Lung microvascular endothelial cell (primary cell): ENCODE measurements around the gene PROX1. TPM values are rescaled to one million over a fixed set of nuclear protein-coding genes. Genes with fewer than 3 reads are reported as not detected.
"Not testable (repeated sequence)": the region's sequence is repeated elsewhere in the genome, so short reads cannot be mapped to it uniquely, and the experiment has no call there.

Source experiments
- DNase-seq, 2 donors: peaks; one replicate each; pipeline versions ENCODE4 v3.0.0 to v3.0.0-alpha.2; 2010; ENCODE audit warnings: low read depth in 2 of 2
- total RNA-seq: library from RNA; depleted of rRNA; stranded (reverse); fragments of >200 nt; gene quantifications from 2 replicates; pipeline ENCODE4 v1.2.1, GENCODE V29; 2014

PROX1 gene
- total RNA-seq, 1 donor from 2014 or later: 86.7 TPM

DNA sequence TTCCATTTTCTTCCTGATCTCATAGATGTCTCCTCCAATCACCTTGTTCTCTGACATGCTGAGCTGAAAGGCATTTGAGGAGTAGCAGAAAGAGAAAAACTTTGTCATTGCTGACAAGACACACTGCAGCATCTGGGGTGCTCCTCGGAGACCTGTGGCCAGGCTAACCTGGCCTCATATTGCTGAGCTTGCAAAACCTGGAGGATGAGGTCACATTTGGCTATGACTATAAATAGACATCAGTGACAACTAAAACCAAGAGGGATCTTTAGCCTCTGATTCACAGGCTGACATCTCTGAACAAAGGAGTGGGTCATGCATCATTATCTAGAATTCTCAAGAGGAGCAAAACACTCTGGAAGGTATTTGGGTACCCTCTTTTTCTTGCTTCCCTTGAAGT, 83.7 kb downstream of the PROX1 start:
- DNase-seq: no peak

DNA sequence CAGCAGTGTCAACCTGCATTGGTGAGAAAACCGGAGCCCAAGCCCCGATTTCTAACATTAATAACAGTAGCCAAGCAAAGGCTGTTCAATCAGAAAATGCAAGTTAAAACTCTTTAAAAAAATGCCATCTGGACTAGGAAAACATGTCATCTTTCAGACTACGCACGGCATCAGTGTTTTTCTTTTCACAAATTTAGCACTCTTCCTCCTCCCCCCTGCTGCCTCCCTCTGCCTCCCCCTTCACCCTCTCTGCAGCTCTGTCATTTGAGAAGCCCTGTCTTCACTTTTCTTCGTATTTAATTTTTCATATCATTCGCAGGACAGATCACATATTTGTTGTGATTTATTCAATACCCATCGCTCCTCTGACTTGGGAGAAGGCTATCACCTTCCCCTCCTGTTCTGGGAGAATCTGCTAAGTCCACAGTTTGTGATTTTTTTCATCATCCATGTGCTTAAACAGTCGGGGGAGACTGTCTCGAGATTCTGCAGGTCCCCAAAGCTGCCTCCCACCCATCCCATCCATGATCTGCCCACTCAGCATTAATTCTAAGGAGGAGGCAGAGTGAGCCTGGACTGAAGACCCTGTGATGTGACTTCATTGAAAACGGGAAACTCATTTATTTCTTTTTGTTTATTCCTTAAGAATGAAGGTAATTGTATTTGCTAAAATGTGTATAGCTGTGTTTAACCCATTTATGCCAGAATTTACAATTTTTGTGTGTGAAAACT, 84.8 kb downstream of the PROX1 start:
- no peak for DNase-seq

DNA sequence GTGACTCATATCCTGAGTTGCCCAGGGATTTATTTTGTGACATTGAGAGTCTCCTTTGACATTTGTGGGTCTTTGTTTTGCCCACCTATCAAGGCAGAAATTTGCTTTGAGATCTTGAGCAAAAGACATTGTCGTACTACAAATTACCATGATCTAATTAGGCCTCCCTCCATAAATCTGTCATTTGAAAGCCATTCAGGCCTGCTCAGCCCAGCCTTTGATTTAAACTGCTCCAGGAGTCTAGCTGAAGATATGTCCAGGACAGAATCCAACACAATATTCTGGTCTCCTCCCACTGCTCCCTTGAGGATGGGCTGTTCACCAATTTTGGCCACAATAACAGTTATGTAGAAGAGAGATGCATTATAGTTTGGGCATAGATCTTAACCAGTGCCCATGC, 86.7 kb downstream of the PROX1 start:
- peak in 1 of 2 donors; percentile 7 for DNase-seq

DNA sequence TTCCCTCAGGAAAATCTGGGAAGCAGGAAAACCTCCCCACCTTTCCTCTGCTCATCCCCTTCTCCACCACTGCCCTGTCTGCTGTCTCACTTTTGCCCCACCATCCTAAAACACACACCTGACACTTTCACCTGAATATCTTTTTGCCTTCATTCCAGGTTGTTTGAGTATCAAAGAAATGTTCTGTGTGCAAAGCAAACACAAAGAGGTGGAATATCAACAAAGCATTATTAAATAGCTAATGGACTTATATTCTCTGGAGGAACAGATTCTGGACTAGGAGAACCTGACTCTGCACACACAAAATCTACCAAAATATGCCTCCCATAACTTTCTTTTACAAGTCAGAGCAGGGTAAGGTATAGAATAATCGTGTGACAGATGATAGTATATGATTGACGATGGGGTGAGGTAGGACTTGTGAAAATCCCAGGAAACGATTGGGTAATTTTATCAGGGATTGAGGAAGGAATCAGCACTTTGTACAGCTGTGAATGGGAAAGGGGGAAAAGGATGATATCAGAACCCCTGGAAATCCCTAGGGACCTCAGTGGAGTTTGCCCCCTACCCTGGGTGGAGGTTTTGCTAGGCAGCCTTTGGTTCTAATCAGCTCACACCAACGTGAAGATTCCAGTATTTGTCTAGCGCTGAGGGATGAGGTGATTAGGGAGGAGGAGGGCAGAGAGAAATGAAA, 87.7 kb downstream of the PROX1 start:
- no peak for DNase-seq

DNA sequence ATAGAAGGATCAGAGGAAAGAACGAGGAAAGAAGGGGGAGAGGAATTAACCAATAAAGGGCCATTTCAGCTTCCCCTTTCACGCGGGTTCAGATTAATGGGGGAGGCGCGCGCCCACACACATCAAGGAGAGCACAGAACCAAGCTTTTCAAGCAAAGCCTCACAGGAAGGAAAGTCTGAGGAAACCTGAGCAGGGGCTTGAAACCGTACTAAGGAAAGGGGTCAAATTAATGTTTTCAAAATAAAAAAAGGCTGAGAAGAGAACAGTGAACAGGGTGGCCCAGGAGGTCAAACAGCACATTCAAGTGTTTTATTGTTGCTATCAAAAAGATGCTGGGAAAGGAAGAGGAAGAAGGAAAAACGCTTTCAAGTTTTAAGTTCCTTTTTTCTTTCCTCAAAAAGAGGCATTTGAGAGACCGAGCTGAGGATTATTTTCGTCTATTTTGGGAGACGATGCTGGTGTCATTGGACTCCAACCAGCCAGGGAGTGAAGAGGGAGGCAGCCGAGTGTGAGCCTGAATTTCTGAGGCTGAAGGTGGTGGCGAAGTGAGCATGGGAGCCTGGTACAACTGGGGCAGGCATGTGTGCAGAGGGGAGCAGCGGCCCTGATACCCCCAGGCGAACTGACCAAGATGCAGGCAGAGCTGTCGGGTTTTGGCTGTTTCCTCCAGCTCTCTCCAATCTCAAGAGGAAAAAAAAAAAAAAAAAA, 88.4 kb downstream of the PROX1 start:
- DNase-seq: no peak

DNA sequence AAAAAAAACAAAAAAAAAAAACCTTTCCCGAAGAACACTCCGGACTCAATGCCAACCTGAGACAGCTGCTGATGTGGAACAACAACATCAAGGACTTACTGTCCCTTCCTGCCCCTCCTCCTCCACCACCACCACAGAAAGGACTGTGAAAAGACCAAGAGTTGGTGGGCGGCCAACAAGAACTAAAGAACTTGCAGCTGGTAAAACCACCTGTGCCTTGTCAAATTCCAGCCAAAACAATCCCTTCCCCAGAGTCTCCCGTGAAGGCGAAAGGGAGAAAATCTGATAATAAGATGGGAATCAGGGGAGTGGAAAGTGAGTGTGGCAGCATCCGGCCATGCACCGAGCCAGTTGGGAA, 88.9 kb downstream of the PROX1 start:
- no peak for DNase-seq

DNA sequence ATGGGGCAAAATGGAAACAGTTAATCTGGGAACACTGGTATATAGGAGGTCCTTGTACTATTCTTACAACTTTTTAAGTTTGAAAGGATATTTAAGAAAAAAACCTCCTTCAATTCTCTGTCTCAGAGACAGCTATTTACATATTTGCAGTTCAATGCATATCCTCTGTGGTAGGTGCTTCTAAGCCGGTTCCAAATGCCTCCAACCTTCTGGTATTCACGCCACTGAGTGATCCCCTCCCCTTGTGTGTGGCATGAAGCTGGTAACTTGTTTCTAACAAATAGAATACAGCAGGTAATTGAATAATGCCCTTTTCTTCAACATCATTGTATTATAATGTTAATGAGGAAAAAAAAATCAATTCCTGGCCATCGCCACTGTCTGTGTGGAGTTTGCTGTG, 91.2 kb downstream of the PROX1 start:
- no peak for DNase-seq

DNA sequence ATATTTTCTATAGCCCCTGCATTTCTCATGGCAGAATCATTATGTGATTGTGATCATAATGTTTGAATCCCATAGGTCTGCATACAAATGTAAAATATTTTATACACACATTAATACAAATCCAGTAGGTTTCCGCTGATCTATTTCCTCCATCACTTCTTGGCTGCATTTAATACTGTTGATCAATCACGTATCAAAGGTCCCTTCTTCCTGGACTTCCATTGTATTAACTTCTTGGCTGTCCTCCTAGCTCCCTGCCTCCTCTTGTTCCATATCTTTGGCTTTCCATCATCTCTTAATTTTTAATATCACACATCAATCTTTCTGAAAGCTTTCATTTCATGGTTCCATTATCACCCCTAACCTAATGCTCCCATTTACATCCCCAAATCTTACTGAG, 97.6 kb downstream of the PROX1 start:
- DNase-seq: no peak

DNA sequence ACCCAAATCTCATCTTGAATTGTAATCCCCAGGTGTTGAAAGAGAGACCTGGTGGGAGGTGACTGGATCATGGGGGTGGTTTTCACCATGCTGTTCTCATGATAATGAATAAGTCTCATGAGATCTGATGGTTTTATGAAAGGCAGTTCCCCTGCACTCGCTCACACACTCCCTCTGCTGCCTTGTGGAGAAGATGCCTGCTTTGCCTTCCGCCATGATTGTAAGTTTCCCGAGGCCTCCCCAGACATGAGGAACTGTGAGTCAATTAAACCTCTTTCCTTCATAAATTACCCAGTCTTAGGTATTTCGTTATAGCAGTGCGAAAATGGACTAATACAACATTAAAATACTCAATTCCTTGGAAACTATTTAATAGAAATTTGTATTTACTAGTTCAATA, 99.2 kb downstream of the PROX1 start:
- no peak for DNase-seq

DNA sequence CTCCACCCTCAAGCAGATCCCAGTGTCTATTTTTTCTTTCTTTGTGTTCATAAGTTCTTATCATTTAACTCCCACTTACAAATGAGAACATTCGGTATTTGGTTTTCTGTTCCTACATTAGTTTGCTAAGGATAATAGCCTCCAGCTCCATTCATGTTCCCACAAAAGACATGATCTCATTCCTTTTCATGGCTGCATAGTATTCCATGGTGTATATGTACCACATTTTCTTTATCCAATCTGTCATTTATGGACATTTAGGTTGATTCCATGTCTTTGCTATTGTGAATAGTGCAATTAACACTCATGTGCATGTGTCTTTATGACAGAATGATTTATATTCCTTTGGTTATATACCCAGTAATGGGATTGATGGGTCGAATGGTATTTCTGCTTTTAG, 101.2 kb downstream of the PROX1 start:
- DNase-seq: not testable (repeated sequence)
